ENCODE data around the gene A3GALT2.

A3GALT2 gene

GRCh38 chr1:33343539-33343938 lies 22.6 kb upstream of the A3GALT2 start:
- H3K4me3 ChIP-seq (ENCODE audit: low read length), result no peak overlapping the region
- no peaks in the 10 kb centered on the region for H3K9me3 ChIP-seq (ENCODE audit: control insufficient read depth, insufficient read depth, low read length)
- H3K4me1 ChIP-seq (ENCODE audit: control insufficient read depth, insufficient read depth, low read length), result peaks cover 7% of the 10 kb centered on the region
- no peak for DNase-seq (ENCODE audit: low read depth, low spot score)
- no peak overlapping the region for H3K27ac ChIP-seq (ENCODE audit: low read length)
- WGBS (ENCODE audit: insufficient coverage, insufficient read length), result no CpG with 5 or more reads among the region's 5 CpGs
- no peaks in the 10 kb centered on the region for H3K36me3 ChIP-seq (ENCODE audit: control insufficient read depth, insufficient read depth, low read length)
- peaks cover 17% of the 10 kb centered on the region for H3K27me3 ChIP-seq (ENCODE audit: control insufficient read depth, insufficient read depth, low read length)

- Histone ChIP-seq H3K4me3 (ENCODE audit: low read length) (no peak overlapping the region), H3K4me1 (ENCODE audit: control insufficient read depth, insufficient read depth, low read length) (peaks cover 7% of the 10 kb centered on the region), H3K27me3 (ENCODE audit: control insufficient read depth, insufficient read depth, low read length) (peaks cover 4% of the 10 kb centered on the region; the same call in 1 of the 2 replicates), H3K27ac (ENCODE audit: low read length) (no peak overlapping the region), H3K9me3 (ENCODE audit: control insufficient read depth, insufficient read depth, low read length) (no peaks in the 10 kb centered on the region), H3K36me3 (ENCODE audit: control insufficient read depth, insufficient read depth, low read length) (no peaks in the 10 kb centered on the region)
- no peak for DNase-seq (ENCODE audit: low read depth, low spot score)
- no CpG with 5 or more reads among the region's 7 CpGs for whole genome bisulfite sequencing (ENCODE audit: insufficient coverage, insufficient read length)
Measured at GRCh38 chr1:33342041-33342723, 21.3 kb upstream of the A3GALT2 start.

GRCh38 chr1:33341190-33341589 lies 20.3 kb upstream of the A3GALT2 start:
- no peak for DNase-seq (ENCODE audit: low read depth, low spot score)
- Histone ChIP-seq H3K36me3 (ENCODE audit: control insufficient read depth, insufficient read depth, low read length) (no peaks in the 10 kb centered on the region), H3K4me3 (ENCODE audit: low read length) (no peak overlapping the region), H3K9me3 (ENCODE audit: control insufficient read depth, insufficient read depth, low read length) (no peaks in the 10 kb centered on the region), H3K27me3 (ENCODE audit: control insufficient read depth, insufficient read depth, low read length) (no peaks in the 10 kb centered on the region), H3K27ac (ENCODE audit: low read length) (no peak overlapping the region), H3K4me1 (ENCODE audit: control insufficient read depth, insufficient read depth, low read length) (peaks cover 7% of the 10 kb centered on the region)
- no CpG with 5 or more reads among the region's 6 CpGs for WGBS (ENCODE audit: insufficient coverage, insufficient read length)

- Histone ChIP-seq H3K27me3 (ENCODE audit: control insufficient read depth, insufficient read depth, low read length) (no peaks in the 10 kb centered on the region), H3K9me3 (ENCODE audit: control insufficient read depth, insufficient read depth, low read length) (no peaks in the 10 kb centered on the region), H3K27ac (ENCODE audit: low read length) (no peak overlapping the region), H3K36me3 (ENCODE audit: control insufficient read depth, insufficient read depth, low read length) (no peaks in the 10 kb centered on the region), H3K4me1 (ENCODE audit: control insufficient read depth, insufficient read depth, low read length) (peaks cover 7% of the 10 kb centered on the region), H3K4me3 (ENCODE audit: low read length) (no peak overlapping the region)
- no peak for DNase-seq (ENCODE audit: low read depth, low spot score)
- no CpG with 5 or more reads among the region's 2 CpGs for WGBS (ENCODE audit: insufficient coverage, insufficient read length)
Measured at GRCh38 chr1:33339413-33339812, 18.5 kb upstream of the A3GALT2 start.

- no CpG with 5 or more reads among the region's 14 CpGs for WGBS (ENCODE audit: insufficient coverage, insufficient read length)
- no peak overlapping the region for H3K4me3 ChIP-seq (ENCODE audit: low read length)
- H3K27me3 ChIP-seq (ENCODE audit: control insufficient read depth, insufficient read depth, low read length), result no peaks in the 10 kb centered on the region
- no peak overlapping the region for H3K27ac ChIP-seq (ENCODE audit: low read length)
- H3K4me1 ChIP-seq (ENCODE audit: control insufficient read depth, insufficient read depth, low read length), result peaks cover 7% of the 10 kb centered on the region
- no peaks in the 10 kb centered on the region for H3K36me3 ChIP-seq (ENCODE audit: control insufficient read depth, insufficient read depth, low read length)
- no peaks in the 10 kb centered on the region for H3K9me3 ChIP-seq (ENCODE audit: control insufficient read depth, insufficient read depth, low read length)
- DNase-seq (ENCODE audit: low read depth, low spot score), result no peak
Measured at GRCh38 chr1:33338440-33339211, 17.7 kb upstream of the A3GALT2 start.

GRCh38 chr1:33338048-33338439 lies 17.1 kb upstream of the A3GALT2 start:
- no peaks in the 10 kb centered on the region for H3K36me3 ChIP-seq (ENCODE audit: control insufficient read depth, insufficient read depth, low read length)
- WGBS (ENCODE audit: insufficient coverage, insufficient read length), result no CpG with 5 or more reads among the region's 1 CpG
- H3K4me3 ChIP-seq (ENCODE audit: low read length), result no peak overlapping the region
- H3K27me3 ChIP-seq (ENCODE audit: control insufficient read depth, insufficient read depth, low read length), result no peaks in the 10 kb centered on the region
- DNase-seq (ENCODE audit: low read depth, low spot score), result no peak
- H3K9me3 ChIP-seq (ENCODE audit: control insufficient read depth, insufficient read depth, low read length), result no peaks in the 10 kb centered on the region
- H3K27ac ChIP-seq (ENCODE audit: low read length), result no peak overlapping the region
- peaks cover 7% of the 10 kb centered on the region for H3K4me1 ChIP-seq (ENCODE audit: control insufficient read depth, insufficient read depth, low read length)

GRCh38 chr1:33337441-33337840 lies 16.5 kb upstream of the A3GALT2 start:
- Histone ChIP-seq H3K4me3 (ENCODE audit: low read length) (no peak overlapping the region), H3K36me3 (ENCODE audit: control insufficient read depth, insufficient read depth, low read length) (no peaks in the 10 kb centered on the region), H3K27ac (ENCODE audit: low read length) (no peak overlapping the region), H3K9me3 (ENCODE audit: control insufficient read depth, insufficient read depth, low read length) (no peaks in the 10 kb centered on the region), H3K4me1 (ENCODE audit: control insufficient read depth, insufficient read depth, low read length) (peaks cover 7% of the 10 kb centered on the region), H3K27me3 (ENCODE audit: control insufficient read depth, insufficient read depth, low read length) (no peaks in the 10 kb centered on the region)
- WGBS (ENCODE audit: insufficient coverage, insufficient read length), result no CpG with 5 or more reads among the region's 6 CpGs
- DNase-seq (ENCODE audit: low read depth, low spot score), result no peak

- Histone ChIP-seq H3K9me3 (ENCODE audit: control insufficient read depth, insufficient read depth, low read length) (no peaks in the 10 kb centered on the region), H3K36me3 (ENCODE audit: control insufficient read depth, insufficient read depth, low read length) (no peaks in the 10 kb centered on the region), H3K27ac (ENCODE audit: low read length) (no peak overlapping the region), H3K27me3 (ENCODE audit: control insufficient read depth, insufficient read depth, low read length) (no peaks in the 10 kb centered on the region), H3K4me3 (ENCODE audit: low read length) (no peak overlapping the region), H3K4me1 (ENCODE audit: control insufficient read depth, insufficient read depth, low read length) (peaks cover 4% of the 10 kb centered on the region)
- DNase-seq (ENCODE audit: low read depth, low spot score), result no peak
- WGBS (ENCODE audit: insufficient coverage, insufficient read length), result no CpG with 5 or more reads among the region's 9 CpGs
Measured at GRCh38 chr1:33336580-33336979, 15.7 kb upstream of the A3GALT2 start.

GRCh38 chr1:33335020-33335419 lies 14.1 kb upstream of the A3GALT2 start:
- H3K27ac ChIP-seq (ENCODE audit: low read length), result no peak overlapping the region
- no CpG with 5 or more reads among the region's 4 CpGs for WGBS (ENCODE audit: insufficient coverage, insufficient read length)
- H3K36me3 ChIP-seq (ENCODE audit: control insufficient read depth, insufficient read depth, low read length), result no peaks in the 10 kb centered on the region
- H3K4me3 ChIP-seq (ENCODE audit: low read length), result no peak overlapping the region
- H3K4me1 ChIP-seq (ENCODE audit: control insufficient read depth, insufficient read depth, low read length), result peaks cover 1% of the 10 kb centered on the region; the same call in 1 of the 2 replicates
- no peak for DNase-seq (ENCODE audit: low read depth, low spot score)
- H3K27me3 ChIP-seq (ENCODE audit: control insufficient read depth, insufficient read depth, low read length), result no peaks in the 10 kb centered on the region
- H3K9me3 ChIP-seq (ENCODE audit: control insufficient read depth, insufficient read depth, low read length), result no peaks in the 10 kb centered on the region

- Histone ChIP-seq H3K27ac (ENCODE audit: low read length) (no peak overlapping the region), H3K36me3 (ENCODE audit: control insufficient read depth, insufficient read depth, low read length) (no peaks in the 10 kb centered on the region; the same call in 1 of the 2 replicates), H3K4me3 (ENCODE audit: low read length) (no peak overlapping the region), H3K9me3 (ENCODE audit: control insufficient read depth, insufficient read depth, low read length) (no peaks in the 10 kb centered on the region), H3K4me1 (ENCODE audit: control insufficient read depth, insufficient read depth, low read length) (peaks cover 1% of the 10 kb centered on the region; the same call in 1 of the 2 replicates), H3K27me3 (ENCODE audit: control insufficient read depth, insufficient read depth, low read length) (no peaks in the 10 kb centered on the region)
- WGBS (ENCODE audit: insufficient coverage, insufficient read length), result no CpG with 5 or more reads among the region's 17 CpGs
- DNase-seq (ENCODE audit: low read depth, low spot score), result no peak
Measured at GRCh38 chr1:33334081-33334552, 13.2 kb upstream of the A3GALT2 start.
